Raji (cell line): ENCODE data around the gene HJURP.

Experiments used
- POLR2A ChIP-seq: IDR thresholded peaks from 2 replicates; pipeline ENCODE4 v1.6.1; 2011; ENCODE audit warnings: low read depth, low read length, control low read depth; ENCODE audit not compliant: insufficient read depth

Gene HJURP

GRCh38 chr2:233852056-233852455 is 2.3 kb downstream of the HJURP start:
- no peak for TF ChIP-seq POLR2A

GRCh38 chr2:233851169-233851568 is 3.2 kb downstream of the HJURP start:
- TF ChIP-seq POLR2A = no peak

GRCh38 chr2:233850745-233851144 is 3.6 kb downstream of the HJURP start:
- TF ChIP-seq POLR2A = no peak

GRCh38 chr2:233849607-233850271 is 4.6 kb downstream of the HJURP start:
- TF ChIP-seq POLR2A = no peak

GRCh38 chr2:233848276-233848675 is 6.1 kb downstream of the HJURP start:
- no peak for TF ChIP-seq POLR2A

GRCh38 chr2:233847248-233847898 is 7.0 kb downstream of the HJURP start:
- no peak for TF ChIP-seq POLR2A

- TF ChIP-seq POLR2A = no peak
These were observed 7.7 kb downstream of the HJURP start for GRCh38 chr2:233846387-233847247.

GRCh38 chr2:233845301-233846060 is 8.9 kb downstream of the HJURP start:
- TF ChIP-seq POLR2A = no peak

GRCh38 chr2:233844836-233845235 is 9.5 kb downstream of the HJURP start:
- no peak for TF ChIP-seq POLR2A

GRCh38 chr2:233844064-233844807 is 10.1 kb downstream of the HJURP start:
- TF ChIP-seq POLR2A = no peak

- TF ChIP-seq POLR2A = no peak
These were observed 13.2 kb downstream of the HJURP start for GRCh38 chr2:233841183-233841582.

GRCh38 chr2:233840520-233840919 is 13.8 kb downstream of the HJURP start:
- TF ChIP-seq POLR2A = no peak

GRCh38 chr2:233839447-233839820 is 14.9 kb downstream of the HJURP start:
- TF ChIP-seq POLR2A = no peak

GRCh38 chr2:233838726-233839446 is 15.4 kb downstream of the HJURP start:
- no peak for TF ChIP-seq POLR2A
